Left renal pelvis (tissue), 4 donors: ENCODE measurements around the gene KCTD1. TPM values are rescaled to one million over a fixed set of nuclear protein-coding genes. Genes with fewer than 3 reads are reported as not detected.

Experiments
- DNase-seq, 4 donors: peaks; one replicate each; pipeline ENCODE4 v3.0.0-alpha.2; 2013; ENCODE audit warnings: low read depth in 4 of 4, low spot score in 3 of 4
- polyA plus RNA-seq, 4 donors: library from polyadenylated mRNA; unstranded; fragments of 120-200 nt; gene quantifications; one replicate each; pipeline ENCODE4 v1.2.1, GENCODE V29; 2013; ENCODE audit not compliant: insufficient read length in 4 of 4

Gene KCTD1
- polyA plus RNA-seq, 4 donors: 31.0 to 75.6 (median 69.1) TPM

GRCh38 chr18:26550998-26551694 is 2.8 kb upstream of the KCTD1 start:
- no peak for DNase-seq

- DNase-seq: no peak
Measured at GRCh38 chr18:26549263-26550094, 1.1 kb upstream of the KCTD1 start.

GRCh38 chr18:26547646-26548414 is 523 bp downstream of the KCTD1 start:
- no peak for DNase-seq

GRCh38 chr18:26546875-26547645 is 1.3 kb downstream of the KCTD1 start:
- no peak for DNase-seq

- no peak for DNase-seq
Measured at GRCh38 chr18:26546170-26546874, 2.0 kb downstream of the KCTD1 start.

- DNase-seq: no peak
Measured at GRCh38 chr18:26545335-26546123, 2.8 kb downstream of the KCTD1 start.

- no peak for DNase-seq
Measured at GRCh38 chr18:26544451-26544850, 3.9 kb downstream of the KCTD1 start.

- no peak for DNase-seq
Measured at GRCh38 chr18:26543373-26543772, 5.0 kb downstream of the KCTD1 start.

- no peak for DNase-seq
Measured at GRCh38 chr18:26540043-26540628, 8.2 kb downstream of the KCTD1 start.

GRCh38 chr18:26538524-26538923 is 9.8 kb downstream of the KCTD1 start:
- DNase-seq: no peak

GRCh38 chr18:26536664-26537063 is 11.7 kb downstream of the KCTD1 start:
- DNase-seq: no peak

GRCh38 chr18:26536032-26536431 is 12.3 kb downstream of the KCTD1 start:
- no peak for DNase-seq

- DNase-seq: no peak
Measured at GRCh38 chr18:26535630-26536029, 12.7 kb downstream of the KCTD1 start.

- DNase-seq: no peak
Measured at GRCh38 chr18:26532367-26533340, 15.7 kb downstream of the KCTD1 start.

- DNase-seq: no peak
Measured at GRCh38 chr18:26531605-26532298, 16.6 kb downstream of the KCTD1 start.

GRCh38 chr18:26526966-26527234 is 21.5 kb downstream of the KCTD1 start:
- no peak for DNase-seq
